Kidney epithelial cell (primary cell): Measurements from ENCODE around the gene TMIGD2. TPM values are rescaled to one million over a fixed set of nuclear protein-coding genes. Genes with fewer than 3 reads are reported as not detected.
A peak's percentile ranks its signal among the peaks of the same experiment; 100 is the strongest.

Experiments used
- DNase-seq: peaks from one replicate; pipeline ENCODE4 v3.0.0-alpha.2; 2010; ENCODE audit warnings: low read depth
- H3K27me3 ChIP-seq: 2 replicates; pipeline ENCODE4 v1.6.0; 2011; ENCODE audit warnings: low read length; ENCODE audit not compliant: control insufficient read depth, insufficient read depth
- H3K36me3 ChIP-seq: 2 replicates; pipeline ENCODE4 v1.5.1; 2011; ENCODE audit warnings: low read length; ENCODE audit not compliant: control insufficient read depth, insufficient read depth
- H3K4me3 ChIP-seq: 2 replicates; pipeline ENCODE4 v1.5.1; 2011; ENCODE audit warnings: low read depth, mild to moderate bottlenecking, control low read depth, low read length
- CTCF ChIP-seq: IDR thresholded peaks from 2 replicates; pipeline ENCODE4 v1.5.1; 2011; ENCODE audit warnings: mild to moderate bottlenecking, moderate library complexity, low read length, control low read depth, inconsistent platforms; ENCODE audit not compliant: insufficient read depth, poor library complexity, severe bottlenecking
- total RNA-seq: library from RNA; depleted of rRNA; stranded (reverse); fragments of >200 nt; gene quantifications from 2 replicates; pipeline ENCODE4 v1.2.3, GENCODE V29; 2015

Gene TMIGD2
- total RNA-seq, 1 donor from 2014 or later, result not detected

GRCh38 chr19:4327252-4327876, 25.2 kb upstream of the TMIGD2 start:
- DNase-seq, result no peak
- H3K36me3 ChIP-seq, result peaks cover 1% of the 10 kb centered on the region
- peak overlapping the region; percentile 38 for H3K4me3 ChIP-seq
- TF ChIP-seq CTCF, result no peak
- H3K27me3 ChIP-seq, result no peaks in the 10 kb centered on the region

- no peak for DNase-seq
- Histone ChIP-seq H3K36me3 (peaks cover 1% of the 10 kb centered on the region), H3K27me3 (no peaks in the 10 kb centered on the region), H3K4me3 (no peak overlapping the region)
- no peak for TF ChIP-seq CTCF
Measured at GRCh38 chr19:4326837-4327251, 24.7 kb upstream of the TMIGD2 start.

DNA sequence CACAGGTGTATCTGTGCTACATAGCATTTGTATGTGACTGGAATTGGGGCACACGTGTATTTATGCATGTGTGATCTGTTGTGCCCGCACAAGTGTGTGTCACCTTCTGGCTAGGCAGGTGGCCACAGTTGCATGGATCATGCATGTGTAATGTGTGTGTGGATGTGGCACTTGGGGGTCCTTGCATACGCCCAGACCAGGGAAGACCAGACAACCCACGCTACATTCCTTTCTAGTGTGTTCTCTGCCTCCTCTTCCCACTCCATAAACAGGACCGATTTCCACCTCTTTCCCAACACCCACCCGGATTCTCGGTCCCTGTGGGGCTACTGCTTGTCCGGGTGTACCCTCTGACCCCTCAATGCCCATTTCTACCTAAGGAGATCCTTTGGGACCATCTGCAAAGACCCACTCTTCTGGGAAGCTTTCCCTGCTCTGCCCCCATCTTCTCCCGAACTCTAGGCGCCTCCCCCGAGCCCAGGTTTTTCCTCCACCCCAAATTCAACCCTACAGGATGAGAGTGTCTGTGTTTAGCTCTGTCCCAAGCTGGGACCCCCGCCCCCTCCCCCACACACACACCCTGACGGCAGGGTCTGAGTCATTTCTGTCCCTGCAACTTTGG, 24.1 kb upstream of the TMIGD2 start:
- H3K27me3 ChIP-seq, result no peaks in the 10 kb centered on the region
- TF ChIP-seq CTCF, result no peak
- DNase-seq, result no peak
- peaks cover 1% of the 10 kb centered on the region for H3K36me3 ChIP-seq
- H3K4me3 ChIP-seq, result no peak overlapping the region

DNA sequence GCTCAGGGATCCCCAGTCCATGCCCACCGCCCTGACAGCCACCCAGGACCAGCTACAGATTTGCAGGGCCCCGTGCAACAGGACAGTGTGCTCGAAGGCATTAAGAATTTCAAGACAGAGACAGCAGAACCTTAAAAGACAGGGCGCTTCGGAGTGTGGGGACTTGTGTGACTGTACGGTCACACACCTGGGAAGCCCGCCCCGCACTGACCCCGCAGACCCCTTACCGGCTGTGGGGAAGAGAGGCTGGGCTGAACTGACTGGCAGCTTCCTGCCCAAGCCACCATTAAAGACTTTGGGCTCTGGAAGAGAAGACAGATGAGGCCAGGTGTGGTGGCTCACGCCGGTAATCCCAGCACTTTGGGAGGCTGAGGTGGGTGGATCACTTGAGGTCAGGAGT, 22.0 kb upstream of the TMIGD2 start:
- no peak for TF ChIP-seq CTCF
- DNase-seq, result no peak
- Histone ChIP-seq H3K4me3 (no peak overlapping the region), H3K36me3 (no peaks in the 10 kb centered on the region), H3K27me3 (no peaks in the 10 kb centered on the region)

DNA sequence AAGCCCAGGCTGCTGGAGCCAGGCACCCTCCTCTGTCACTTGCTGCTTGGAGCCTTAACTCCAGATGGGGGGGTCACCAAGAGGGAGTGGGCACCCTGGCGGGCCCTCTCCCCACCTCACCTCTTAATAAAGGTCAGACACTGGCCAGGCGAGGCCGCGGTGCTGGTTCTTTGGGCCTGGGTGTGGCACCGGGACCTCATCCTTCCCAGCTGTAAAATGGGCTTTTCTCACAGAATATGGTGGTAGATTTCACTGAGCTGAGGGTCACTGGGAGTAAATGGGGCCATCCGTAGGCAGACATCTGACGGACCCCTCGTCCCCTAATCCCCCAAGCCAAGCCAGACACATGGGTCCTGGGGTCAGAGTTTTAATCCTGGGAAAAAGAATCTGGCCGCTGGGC, 21.5 kb upstream of the TMIGD2 start:
- no peaks in the 10 kb centered on the region for H3K36me3 ChIP-seq
- H3K27me3 ChIP-seq, result no peaks in the 10 kb centered on the region
- H3K4me3 ChIP-seq, result no peak overlapping the region
- TF ChIP-seq CTCF, result no peak
- DNase-seq, result no peak
